AG09319 (cell line): ENCODE data around the gene LAMB1.

ENCODE experiments used
- DNase-seq: peaks from one replicate; pipeline ENCODE4 v3.0.0-alpha.2; 2010; ENCODE audit warnings: low read depth; ENCODE audit errors: extremely low read depth
- TF ChIP-seq, protein P1 (sequence below): IDR thresholded peaks from 2 replicates; pipeline ENCODE4 v1.5.1; 2011; ENCODE audit warnings: low read depth, mild to moderate bottlenecking, inconsistent platforms, low read length, moderate library complexity

Gene LAMB1

DNA sequence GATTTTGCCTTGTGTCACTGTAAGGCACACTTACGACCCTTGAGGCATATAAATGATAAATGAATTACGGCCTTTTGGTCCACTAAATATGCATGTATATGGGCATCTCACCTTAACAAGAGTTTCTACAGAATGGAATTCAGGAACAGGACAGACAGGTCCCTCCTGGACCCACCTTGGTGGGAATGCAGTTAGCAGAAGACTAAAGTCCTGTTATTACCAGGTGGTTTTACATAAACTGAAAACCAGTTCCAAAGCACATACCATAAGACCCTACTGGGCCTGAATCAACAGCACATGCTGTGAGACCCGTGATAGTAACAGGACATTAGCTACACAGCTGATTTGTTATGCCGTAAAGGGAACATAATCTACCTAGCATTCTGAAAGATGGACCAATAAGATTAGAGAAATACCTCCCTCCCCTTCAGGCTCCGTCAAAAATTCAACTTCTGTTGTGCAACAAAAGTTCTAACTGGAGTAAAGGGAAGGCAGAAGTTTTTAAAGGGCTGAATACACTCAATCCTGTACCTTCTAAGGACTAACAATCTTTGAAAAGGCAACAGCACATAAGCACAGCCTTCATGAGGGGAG, 24.0 kb downstream of the LAMB1 start:
- DNase-seq = no peak
- TF ChIP-seq, protein P1, sequence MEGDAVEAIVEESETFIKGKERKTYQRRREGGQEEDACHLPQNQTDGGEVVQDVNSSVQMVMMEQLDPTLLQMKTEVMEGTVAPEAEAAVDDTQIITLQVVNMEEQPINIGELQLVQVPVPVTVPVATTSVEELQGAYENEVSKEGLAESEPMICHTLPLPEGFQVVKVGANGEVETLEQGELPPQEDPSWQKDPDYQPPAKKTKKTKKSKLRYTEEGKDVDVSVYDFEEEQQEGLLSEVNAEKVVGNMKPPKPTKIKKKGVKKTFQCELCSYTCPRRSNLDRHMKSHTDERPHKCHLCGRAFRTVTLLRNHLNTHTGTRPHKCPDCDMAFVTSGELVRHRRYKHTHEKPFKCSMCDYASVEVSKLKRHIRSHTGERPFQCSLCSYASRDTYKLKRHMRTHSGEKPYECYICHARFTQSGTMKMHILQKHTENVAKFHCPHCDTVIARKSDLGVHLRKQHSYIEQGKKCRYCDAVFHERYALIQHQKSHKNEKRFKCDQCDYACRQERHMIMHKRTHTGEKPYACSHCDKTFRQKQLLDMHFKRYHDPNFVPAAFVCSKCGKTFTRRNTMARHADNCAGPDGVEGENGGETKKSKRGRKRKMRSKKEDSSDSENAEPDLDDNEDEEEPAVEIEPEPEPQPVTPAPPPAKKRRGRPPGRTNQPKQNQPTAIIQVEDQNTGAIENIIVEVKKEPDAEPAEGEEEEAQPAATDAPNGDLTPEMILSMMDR = no peak

DNA sequence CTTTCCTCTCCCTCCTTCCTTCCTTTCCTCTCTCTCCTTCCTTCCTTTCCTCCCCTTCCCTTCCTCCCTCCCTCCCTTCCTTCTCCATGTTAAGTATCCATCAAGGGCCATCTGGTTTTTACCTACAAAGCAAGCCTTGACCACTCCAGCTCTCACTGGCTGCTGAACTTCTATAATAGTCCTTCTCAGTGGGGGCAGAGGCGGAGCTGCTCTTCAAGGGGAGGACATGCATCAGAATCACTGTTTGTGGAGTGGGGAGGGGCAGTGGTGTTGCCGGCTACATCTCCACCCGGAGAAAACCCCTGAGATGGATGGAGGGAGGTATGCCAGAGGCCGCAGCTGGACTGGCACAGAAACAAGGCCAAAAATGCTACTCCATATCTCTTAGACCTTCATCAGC, 25.9 kb downstream of the LAMB1 start:
- no peak for DNase-seq
- TF ChIP-seq, protein P1 = no peak

DNA sequence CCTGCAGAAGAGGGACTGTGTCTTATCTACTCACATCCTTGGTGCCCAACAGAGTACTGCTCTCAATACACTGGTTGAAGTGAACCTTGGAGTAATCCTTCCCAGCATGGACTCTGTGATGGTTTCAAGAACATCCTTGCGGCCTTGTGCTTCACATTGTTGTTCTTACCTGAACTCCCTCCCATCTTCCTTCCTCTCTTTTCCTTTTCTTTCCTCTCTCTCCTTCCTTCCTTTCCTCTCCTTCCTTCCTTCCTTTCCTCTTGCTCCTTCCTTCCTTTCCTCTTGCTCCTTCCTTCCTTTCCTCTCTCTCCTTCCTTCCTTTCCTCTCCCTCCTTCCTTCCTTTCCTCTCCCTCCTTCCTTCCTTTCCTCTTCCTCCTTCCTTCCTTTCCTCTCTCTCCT, 26.3 kb downstream of the LAMB1 start:
- TF ChIP-seq, protein P1 = no peak

DNA sequence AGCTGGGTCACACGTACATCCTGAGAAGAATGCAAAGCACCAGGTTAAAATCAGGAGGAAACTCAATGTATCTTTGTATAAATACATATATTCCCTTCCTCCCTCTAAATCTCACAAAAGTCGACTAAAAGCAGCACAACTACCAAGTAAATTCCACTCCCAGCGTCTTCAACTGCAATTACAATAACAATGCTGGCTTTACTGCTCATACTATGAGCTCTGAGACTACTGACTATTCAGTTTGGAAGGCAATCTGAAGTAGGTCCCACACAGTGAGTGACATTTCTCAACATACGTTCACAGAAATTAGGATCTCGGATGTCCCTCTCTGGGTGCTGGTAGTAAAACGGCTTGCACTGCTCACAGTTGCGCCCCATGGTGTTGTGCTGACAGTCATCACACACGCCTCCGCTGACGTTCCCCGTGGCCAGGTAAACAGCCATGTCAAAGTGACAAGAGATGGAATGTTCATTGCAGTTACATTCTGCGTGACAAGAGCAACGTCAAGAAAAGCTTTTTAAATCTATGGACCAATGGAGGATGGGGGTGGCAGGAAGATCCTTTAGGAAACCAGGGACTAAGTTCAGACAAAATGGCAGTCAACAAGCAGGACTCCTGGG, 27.5 kb downstream of the LAMB1 start:
- DNase-seq = no peak
- TF ChIP-seq, protein P1 = no peak

More for the DNA sequence above, 26.3 kb downstream of the LAMB1 start:
- DNase-seq = no peak

DNA sequence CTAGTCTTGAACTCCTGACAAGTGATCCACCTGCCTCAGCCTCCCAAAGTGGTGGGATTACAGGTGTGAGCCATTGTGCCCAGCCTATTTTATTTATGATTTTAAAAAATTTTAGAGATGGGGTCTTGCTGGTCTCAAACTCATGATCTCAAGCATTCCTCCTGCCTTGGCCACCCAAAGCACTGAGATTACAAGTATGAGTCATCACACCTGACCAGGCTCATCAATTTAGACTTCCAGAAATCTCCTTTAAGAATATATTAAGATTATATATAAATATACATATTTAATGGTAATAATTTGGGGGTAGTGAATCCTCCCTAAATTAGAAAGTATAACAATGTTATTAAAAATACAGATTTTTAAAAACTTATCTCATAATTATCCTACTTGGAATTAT, 29.1 kb downstream of the LAMB1 start:
- TF ChIP-seq, protein P1 = no peak
- DNase-seq = no peak

DNA sequence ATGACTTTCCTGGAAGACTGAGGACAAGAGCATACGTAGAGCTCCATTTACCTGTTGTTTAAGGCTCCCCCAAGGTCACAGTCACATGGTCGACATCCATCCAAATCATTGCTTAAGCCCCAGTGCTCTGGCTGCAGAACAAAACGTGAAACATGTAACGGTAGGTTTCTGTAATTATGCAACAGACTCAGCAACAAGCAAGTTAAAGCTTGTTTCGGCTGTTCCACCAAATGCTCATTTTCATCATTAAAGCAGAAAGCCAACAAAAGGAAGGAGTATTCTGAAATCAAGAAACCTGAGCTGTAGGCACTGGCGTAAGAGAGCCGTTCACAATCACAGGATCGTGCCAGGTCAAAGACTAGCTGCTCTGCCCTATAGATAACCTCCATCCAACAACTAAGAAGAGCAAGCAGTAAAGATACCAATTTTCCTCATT, 30.0 kb downstream of the LAMB1 start:
- TF ChIP-seq, protein P1 = no peak
- no peak for DNase-seq

DNA sequence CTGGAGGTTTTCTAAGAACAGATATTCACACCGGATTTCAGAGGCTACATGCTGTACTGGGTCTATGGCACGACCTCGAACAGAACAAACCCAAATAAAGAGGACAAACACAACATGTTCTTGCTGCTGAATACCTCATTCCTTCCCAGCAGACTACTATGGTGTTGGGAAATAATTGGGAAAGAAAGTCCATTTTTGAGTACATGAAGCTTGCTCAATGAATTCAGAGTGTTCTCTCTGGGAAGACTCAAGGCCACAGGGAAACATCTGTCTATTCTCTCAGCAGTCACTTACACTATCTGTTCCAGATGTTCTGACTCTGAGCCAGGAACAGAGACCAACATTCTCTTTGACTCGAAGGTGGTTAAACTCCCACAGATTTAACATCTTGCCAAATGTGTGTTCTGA, 30.9 kb downstream of the LAMB1 start:
- DNase-seq = peak; percentile 88
- TF ChIP-seq, protein P1 = no peak
